SK-N-MC (cell line): ENCODE measurements around the gene TP63.

Source experiments
- EZH2 ChIP-seq: fragments of 200-600 bp; sonication (generic); IDR thresholded peaks from one replicate; pipeline ENCODE4 v1.6.1; 2017; ENCODE audit warnings: antibody characterized with exemption
- POLR2AphosphoS5 ChIP-seq: IDR thresholded peaks from 2 replicates; pipeline ENCODE4 v1.6.1; 2012; ENCODE audit warnings: mild to moderate bottlenecking, low read depth, low read length, borderline replicate concordance

DNA sequence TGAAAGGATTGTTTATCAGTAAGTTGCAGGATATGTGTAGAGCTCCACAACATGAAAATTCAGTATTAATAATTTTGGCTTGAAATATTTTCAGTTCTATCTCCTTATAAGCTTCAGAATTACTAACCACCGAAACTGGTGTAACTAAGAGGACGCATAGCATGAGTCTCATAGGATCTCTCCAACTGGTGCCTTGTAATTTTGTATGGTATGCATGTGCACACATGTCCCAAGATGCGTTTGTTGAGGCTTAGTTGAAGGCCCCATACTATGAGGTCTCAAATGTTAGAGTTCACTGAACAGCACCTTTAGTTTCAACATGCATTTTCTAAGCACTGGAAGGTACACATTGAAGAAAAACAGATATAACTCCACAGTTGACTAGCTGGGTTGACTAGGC is 195.4 kb downstream of the TP63 start:
- TF ChIP-seq EZH2 (no peak), POLR2AphosphoS5 (no peak)
